HG02852 (cell line): ENCODE data around the gene RAPGEF5.

Experiments used
- ATAC-seq: cut with Tn5 transposase; IDR thresholded peaks from one replicate; pipeline ENCODE4 v1.9.1; 2021; ENCODE audit warnings: mild to moderate bottlenecking, moderate library complexity; ENCODE audit not compliant: unreplicated experiment

The RAPGEF5 gene

GRCh38 chr7:22356701-22357310 is at the start of gene RAPGEF5:
Gene RAPGEF5, minus strand, starts transcription at chr7:22357154. Its CDS starts 94 bp downstream, at chr7:22357060.
- ATAC-seq, result peak; percentile 48

- ATAC-seq, result no peak
Measured at GRCh38 chr7:22406715-22407114, 49.8 kb upstream of the RAPGEF5 start.

- ATAC-seq, result no peak
Measured at GRCh38 chr7:22404421-22405023, 47.6 kb upstream of the RAPGEF5 start.

- no peak for ATAC-seq
Measured at GRCh38 chr7:22403344-22403743, 46.4 kb upstream of the RAPGEF5 start.

GRCh38 chr7:22402250-22402649 is 45.3 kb upstream of the RAPGEF5 start:
- ATAC-seq, result peak; percentile 20

- no peak for ATAC-seq
Measured at GRCh38 chr7:22400936-22401553, 44.1 kb upstream of the RAPGEF5 start.

- no peak for ATAC-seq
Measured at GRCh38 chr7:22400150-22400814, 43.3 kb upstream of the RAPGEF5 start.

GRCh38 chr7:22399546-22399945 is 42.6 kb upstream of the RAPGEF5 start:
- ATAC-seq, result no peak

GRCh38 chr7:22399091-22399490 is 42.1 kb upstream of the RAPGEF5 start:
- ATAC-seq, result no peak

GRCh38 chr7:22397981-22398380 is 41.0 kb upstream of the RAPGEF5 start:
- no peak for ATAC-seq

GRCh38 chr7:22395222-22395621 is 38.3 kb upstream of the RAPGEF5 start:
- ATAC-seq, result no peak

- ATAC-seq, result no peak
Measured at GRCh38 chr7:22394739-22395138, 37.8 kb upstream of the RAPGEF5 start.

GRCh38 chr7:22393913-22394729 is 37.2 kb upstream of the RAPGEF5 start:
- ATAC-seq, result no peak

- ATAC-seq, result no peak
Measured at GRCh38 chr7:22390516-22390915, 33.6 kb upstream of the RAPGEF5 start.

- no peak for ATAC-seq
Measured at GRCh38 chr7:22389892-22390291, 32.9 kb upstream of the RAPGEF5 start.

GRCh38 chr7:22387583-22387982 is 30.6 kb upstream of the RAPGEF5 start:
- ATAC-seq, result no peak

GRCh38 chr7:22386865-22387264 is 29.9 kb upstream of the RAPGEF5 start:
- ATAC-seq, result peak; percentile 52

- peak; percentile 65 for ATAC-seq
Measured at GRCh38 chr7:22386206-22386858, 29.4 kb upstream of the RAPGEF5 start.

GRCh38 chr7:22385326-22385725 is 28.4 kb upstream of the RAPGEF5 start:
- no peak for ATAC-seq

GRCh38 chr7:22380333-22380732 is 23.4 kb upstream of the RAPGEF5 start:
- ATAC-seq, result no peak
